ENCODE measurements around the gene MCTP1. TPM values are rescaled to one million over a fixed set of nuclear protein-coding genes. Genes with fewer than 3 reads are reported as not detected.

MCTP1 gene
- total and polyA plus RNA-seq, 10 of the 15 experiments (the other 5 are each of a cell fraction or from before 2014, with no cell fraction given), result 12.6 to 45.9 (median 18.8) TPM

DNA sequence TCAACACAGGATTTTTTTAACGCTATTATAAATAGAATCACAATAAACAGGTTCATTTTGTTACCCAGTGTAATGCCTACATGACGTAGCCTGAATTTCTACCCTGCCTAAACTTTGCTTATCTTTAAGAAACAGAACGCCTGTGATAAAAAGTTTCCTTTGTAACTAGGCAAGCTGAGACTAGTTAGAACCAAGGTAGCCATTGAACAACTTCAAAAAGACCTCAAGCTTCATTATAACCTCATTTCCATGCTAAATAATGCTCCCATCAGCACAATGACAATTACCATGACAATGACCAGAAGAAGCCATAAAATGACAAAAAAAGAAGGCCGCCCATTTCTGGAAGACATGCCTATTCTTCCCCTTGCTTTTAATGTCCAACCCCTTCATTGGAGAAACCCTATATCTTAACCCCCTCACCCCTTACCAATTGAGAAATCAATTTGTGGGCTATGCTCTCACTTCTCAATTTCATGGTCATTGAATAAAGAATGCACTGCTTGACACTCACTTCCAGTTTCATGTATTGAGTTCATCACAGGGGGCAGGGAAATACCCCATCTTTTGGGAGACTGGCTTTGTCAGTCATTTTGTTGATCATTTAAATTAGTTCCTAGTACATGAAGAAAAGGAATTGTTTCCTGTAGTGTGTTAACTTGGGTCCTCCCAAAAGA is 276.8 kb downstream of the MCTP1 start (continued):
- TF ChIP-seq, protein P1, sequence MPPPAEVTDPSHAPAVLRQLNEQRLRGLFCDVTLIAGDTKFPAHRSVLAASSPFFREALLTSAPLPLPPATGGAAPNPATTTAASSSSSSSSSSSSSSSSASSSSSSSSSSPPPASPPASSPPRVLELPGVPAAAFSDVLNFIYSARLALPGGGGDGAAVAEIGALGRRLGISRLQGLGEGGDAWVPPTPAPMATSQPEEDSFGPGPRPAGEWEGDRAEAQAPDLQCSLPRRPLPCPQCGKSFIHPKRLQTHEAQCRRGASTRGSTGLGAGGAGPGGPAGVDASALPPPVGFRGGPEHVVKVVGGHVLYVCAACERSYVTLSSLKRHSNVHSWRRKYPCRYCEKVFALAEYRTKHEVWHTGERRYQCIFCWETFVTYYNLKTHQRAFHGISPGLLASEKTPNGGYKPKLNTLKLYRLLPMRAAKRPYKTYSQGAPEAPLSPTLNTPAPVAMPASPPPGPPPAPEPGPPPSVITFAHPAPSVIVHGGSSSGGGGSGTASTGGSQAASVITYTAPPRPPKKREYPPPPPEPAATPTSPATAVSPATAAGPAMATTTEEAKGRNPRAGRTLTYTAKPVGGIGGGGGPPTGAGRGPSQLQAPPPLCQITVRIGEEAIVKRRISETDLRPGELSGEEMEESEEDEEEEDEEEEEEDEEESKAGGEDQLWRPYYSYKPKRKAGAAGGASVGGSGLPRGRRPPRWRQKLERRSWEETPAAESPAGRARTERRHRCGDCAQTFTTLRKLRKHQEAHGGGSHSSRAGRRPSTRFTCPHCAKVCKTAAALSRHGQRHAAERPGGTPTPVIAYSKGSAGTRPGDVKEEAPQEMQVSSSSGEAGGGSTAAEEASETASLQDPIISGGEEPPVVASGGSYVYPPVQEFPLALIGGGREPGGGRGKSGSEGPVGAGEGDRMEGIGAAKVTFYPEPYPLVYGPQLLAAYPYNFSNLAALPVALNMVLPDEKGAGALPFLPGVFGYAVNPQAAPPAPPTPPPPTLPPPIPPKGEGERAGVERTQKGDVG (CRISPR knock-in tag; IDR thresholded peaks at IDR 0.05), result no peak
- TF ChIP-seq EP300 (IDR thresholded peaks at IDR 0.05; ENCODE audit: borderline replicate concordance in 1 of 2, control insufficient read depth in 1 of 2, low read depth in 2 of 2, low read length in 2 of 2) (peak in 1 of 2 experiments; percentile 48; a peak in 1 of 4 replicates), TARDBP (IDR thresholded peaks at IDR 0.05; ENCODE audit: borderline replicate concordance) (no peak), RBBP5 (conservative IDR thresholded peaks at IDR 0.05) (no peak), BCL11A (IDR thresholded peaks at IDR 0.05; ENCODE audit: low read depth, low read length) (peak; percentile 63), FOXM1 (IDR thresholded peaks at IDR 0.05; ENCODE audit: low read depth, low read length) (0 out of 2 replicates have a peak, but pooled peaks have one; percentile 35), YY1 (IDR thresholded peaks at IDR 0.05; ENCODE audit: low read depth, low read length) (0 out of 2 replicates have a peak, but pooled peaks have one; percentile 7)
- TF ChIP-seq, protein P2, sequence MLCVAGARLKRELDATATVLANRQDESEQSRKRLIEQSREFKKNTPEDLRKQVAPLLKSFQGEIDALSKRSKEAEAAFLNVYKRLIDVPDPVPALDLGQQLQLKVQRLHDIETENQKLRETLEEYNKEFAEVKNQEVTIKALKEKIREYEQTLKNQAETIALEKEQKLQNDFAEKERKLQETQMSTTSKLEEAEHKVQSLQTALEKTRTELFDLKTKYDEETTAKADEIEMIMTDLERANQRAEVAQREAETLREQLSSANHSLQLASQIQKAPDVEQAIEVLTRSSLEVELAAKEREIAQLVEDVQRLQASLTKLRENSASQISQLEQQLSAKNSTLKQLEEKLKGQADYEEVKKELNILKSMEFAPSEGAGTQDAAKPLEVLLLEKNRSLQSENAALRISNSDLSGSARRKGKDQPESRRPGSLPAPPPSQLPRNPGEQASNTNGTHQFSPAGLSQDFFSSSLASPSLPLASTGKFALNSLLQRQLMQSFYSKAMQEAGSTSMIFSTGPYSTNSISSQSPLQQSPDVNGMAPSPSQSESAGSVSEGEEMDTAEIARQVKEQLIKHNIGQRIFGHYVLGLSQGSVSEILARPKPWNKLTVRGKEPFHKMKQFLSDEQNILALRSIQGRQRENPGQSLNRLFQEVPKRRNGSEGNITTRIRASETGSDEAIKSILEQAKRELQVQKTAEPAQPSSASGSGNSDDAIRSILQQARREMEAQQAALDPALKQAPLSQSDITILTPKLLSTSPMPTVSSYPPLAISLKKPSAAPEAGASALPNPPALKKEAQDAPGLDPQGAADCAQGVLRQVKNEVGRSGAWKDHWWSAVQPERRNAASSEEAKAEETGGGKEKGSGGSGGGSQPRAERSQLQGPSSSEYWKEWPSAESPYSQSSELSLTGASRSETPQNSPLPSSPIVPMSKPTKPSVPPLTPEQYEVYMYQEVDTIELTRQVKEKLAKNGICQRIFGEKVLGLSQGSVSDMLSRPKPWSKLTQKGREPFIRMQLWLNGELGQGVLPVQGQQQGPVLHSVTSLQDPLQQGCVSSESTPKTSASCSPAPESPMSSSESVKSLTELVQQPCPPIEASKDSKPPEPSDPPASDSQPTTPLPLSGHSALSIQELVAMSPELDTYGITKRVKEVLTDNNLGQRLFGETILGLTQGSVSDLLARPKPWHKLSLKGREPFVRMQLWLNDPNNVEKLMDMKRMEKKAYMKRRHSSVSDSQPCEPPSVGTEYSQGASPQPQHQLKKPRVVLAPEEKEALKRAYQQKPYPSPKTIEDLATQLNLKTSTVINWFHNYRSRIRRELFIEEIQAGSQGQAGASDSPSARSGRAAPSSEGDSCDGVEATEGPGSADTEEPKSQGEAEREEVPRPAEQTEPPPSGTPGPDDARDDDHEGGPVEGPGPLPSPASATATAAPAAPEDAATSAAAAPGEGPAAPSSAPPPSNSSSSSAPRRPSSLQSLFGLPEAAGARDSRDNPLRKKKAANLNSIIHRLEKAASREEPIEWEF (IDR thresholded peaks at IDR 0.05; ENCODE audit: insufficient replicate concordance, low read depth, low read length), result peak; percentile 76

Measured in GM12878 (cell line).